Measurements from ENCODE around the gene ZFP42. TPM values are rescaled to one million over a fixed set of nuclear protein-coding genes. Genes with fewer than 3 reads are reported as not detected.
"Not testable (repeated sequence)": the region's sequence is repeated elsewhere in the genome, so short reads cannot be mapped to it uniquely, and the experiment has no call there.

ZFP42 gene
- total RNA-seq, 2 donors from 2014 or later = not detected

DNA sequence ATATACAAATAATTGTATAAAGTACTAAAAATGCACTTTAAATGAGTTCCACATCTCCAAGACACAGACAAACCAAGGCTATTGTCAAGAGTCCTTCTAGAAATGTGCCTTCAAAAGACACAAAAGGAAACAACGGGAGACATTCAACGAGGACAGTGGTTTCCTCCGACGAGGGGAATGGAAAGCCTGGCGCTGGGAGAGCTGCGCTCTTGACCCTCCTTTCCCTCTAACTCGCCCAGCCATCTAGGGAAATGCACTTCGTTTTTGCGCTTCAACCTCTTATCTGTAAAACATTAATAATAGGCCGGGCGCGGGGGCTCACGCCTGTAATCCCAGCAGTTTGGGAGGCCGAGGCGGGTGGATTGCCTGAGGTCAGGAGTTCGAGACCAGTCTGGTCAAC lies 37.0 kb downstream of the ZFP42 start:
- H3K4me3 Mint-ChIP-seq = no peak overlapping the region
- no peaks in the 10 kb centered on the region for H3K4me1 Mint-ChIP-seq (ENCODE audit: low read depth in 2 of 2)
- DNase-seq (ENCODE audit: low spot score) = no peak
- no peak overlapping the region for H3K27ac Mint-ChIP-seq
- peaks cover 13% of the 10 kb centered on the region for H3K9me3 Mint-ChIP-seq
- ATAC-seq = no peak
- peaks cover 13% of the 10 kb centered on the region for H3K36me3 Mint-ChIP-seq
- H3K27me3 Mint-ChIP-seq = no peaks in the 10 kb centered on the region

DNA sequence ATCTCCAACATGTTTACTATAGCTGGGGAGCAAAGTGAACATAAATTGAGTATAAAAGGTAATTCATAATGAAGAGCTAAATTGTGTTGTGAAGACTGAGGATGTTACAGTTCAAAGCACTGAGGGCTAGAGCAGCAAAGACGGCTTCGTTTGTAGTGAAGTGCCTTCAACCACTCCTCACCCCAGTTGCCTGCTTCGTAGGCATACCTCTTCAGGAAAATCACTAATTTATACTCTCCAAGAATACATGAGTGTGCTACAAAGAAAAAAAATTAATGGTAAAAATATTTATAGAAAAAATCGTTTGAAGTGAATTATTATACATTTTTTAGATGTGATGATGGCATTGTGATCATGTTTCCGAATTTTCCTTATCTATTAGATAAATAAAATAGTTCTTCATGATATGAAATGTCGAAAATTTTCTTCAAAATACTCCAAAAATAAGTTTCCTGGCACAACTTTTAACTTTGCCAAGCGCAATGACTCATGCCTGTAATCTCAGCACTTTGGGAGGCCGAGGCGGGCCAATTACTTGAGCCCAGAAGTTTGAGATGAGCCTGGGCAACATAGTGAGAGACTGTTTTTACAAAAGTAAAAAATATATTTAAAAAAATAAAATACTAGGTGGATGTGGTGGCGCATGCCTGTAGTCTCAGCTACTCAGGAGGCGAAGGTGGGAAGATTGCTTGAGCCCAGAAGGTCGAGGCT lies 41.6 kb downstream of the ZFP42 start:
- ATAC-seq (no peak), DNase-seq (ENCODE audit: low spot score) (no peak)
- H3K4me3 Mint-ChIP-seq = no peak overlapping the region
- no peaks in the 10 kb centered on the region for H3K4me1 Mint-ChIP-seq (ENCODE audit: low read depth in 2 of 2)
- peaks cover 6% of the 10 kb centered on the region for H3K36me3 Mint-ChIP-seq
- H3K9me3 Mint-ChIP-seq = peaks cover 4% of the 10 kb centered on the region
- H3K27me3 Mint-ChIP-seq = no peaks in the 10 kb centered on the region
- H3K27ac Mint-ChIP-seq = no peak overlapping the region

- Mint-ChIP-seq H3K27ac (no peak overlapping the region), H3K4me3 (no peak overlapping the region), H3K36me3 (peaks cover 6% of the 10 kb centered on the region), H3K27me3 (no peaks in the 10 kb centered on the region), H3K4me1 (ENCODE audit: low read depth in 2 of 2) (no peaks in the 10 kb centered on the region), H3K9me3 (peaks cover 7% of the 10 kb centered on the region)
- DNase-seq (ENCODE audit: low spot score) (no peak), ATAC-seq (no peak)
Observed at GRCh38 chr4:188041721-188042120, 46.1 kb downstream of the ZFP42 start.

GRCh38 chr4:188042191-188042590 lies 46.6 kb downstream of the ZFP42 start:
- H3K4me1 Mint-ChIP-seq (ENCODE audit: low read depth in 2 of 2) = no peaks in the 10 kb centered on the region
- ATAC-seq = no peak
- no peak overlapping the region for H3K27ac Mint-ChIP-seq
- no peak overlapping the region for H3K4me3 Mint-ChIP-seq
- H3K36me3 Mint-ChIP-seq = peaks cover 6% of the 10 kb centered on the region
- H3K9me3 Mint-ChIP-seq = peaks cover 7% of the 10 kb centered on the region
- no peaks in the 10 kb centered on the region for H3K27me3 Mint-ChIP-seq
- DNase-seq (ENCODE audit: low spot score) = no peak

GRCh38 chr4:188043154-188043553 lies 47.6 kb downstream of the ZFP42 start:
- H3K27ac Mint-ChIP-seq = no peak overlapping the region
- ATAC-seq (no peak), DNase-seq (ENCODE audit: low spot score) (no peak)
- peaks cover 7% of the 10 kb centered on the region for H3K9me3 Mint-ChIP-seq
- H3K36me3 Mint-ChIP-seq = peaks cover 6% of the 10 kb centered on the region
- no peak overlapping the region for H3K4me3 Mint-ChIP-seq
- H3K27me3 Mint-ChIP-seq = no peaks in the 10 kb centered on the region
- H3K4me1 Mint-ChIP-seq (ENCODE audit: low read depth in 2 of 2) = no peaks in the 10 kb centered on the region

DNA sequence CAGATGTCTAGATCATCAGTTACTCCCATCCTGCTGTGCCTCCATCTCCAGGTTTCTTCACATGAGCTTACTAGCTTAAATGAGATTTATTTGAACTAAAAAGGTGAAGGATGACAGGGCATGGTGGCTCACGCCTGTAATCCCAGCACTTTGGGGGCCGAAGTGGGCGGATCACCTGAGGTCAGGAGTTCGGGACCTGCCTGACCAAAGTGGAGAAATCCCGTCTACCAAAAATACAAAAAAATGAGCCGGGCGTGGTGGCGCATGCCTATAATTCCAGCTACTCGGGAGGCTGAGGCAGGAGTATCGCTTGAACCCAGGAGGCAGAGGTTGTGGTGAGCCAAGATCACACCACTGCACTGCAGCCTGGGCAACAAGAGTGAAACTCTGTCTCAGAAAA lies 49.9 kb downstream of the ZFP42 start:
- not testable (repeated sequence) for H3K4me1 Mint-ChIP-seq (ENCODE audit: low read depth in 2 of 2); H3K4me3 Mint-ChIP-seq; ATAC-seq; H3K9me3 Mint-ChIP-seq; H3K36me3 Mint-ChIP-seq; DNase-seq (ENCODE audit: low spot score); H3K27ac Mint-ChIP-seq; H3K27me3 Mint-ChIP-seq

DNA sequence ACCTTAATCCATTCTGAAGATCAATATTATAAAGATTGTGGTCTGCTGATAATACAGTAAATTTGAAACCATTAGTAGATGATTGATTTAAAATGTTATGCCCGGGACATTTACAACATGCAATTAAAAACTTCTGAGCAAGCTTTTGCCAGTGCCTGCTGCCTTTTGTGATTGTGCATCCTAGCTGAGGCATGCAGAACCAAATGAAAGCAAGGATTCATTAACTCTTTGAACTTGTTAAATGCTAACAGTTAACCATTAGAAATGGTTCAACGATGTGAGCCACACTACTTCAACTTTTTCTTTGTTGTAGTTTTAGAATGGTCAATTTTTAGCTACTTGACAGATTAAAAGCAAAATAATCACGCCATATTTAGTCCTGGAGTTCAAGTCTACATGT lies 51.1 kb downstream of the ZFP42 start:
- no peaks in the 10 kb centered on the region for H3K27me3 Mint-ChIP-seq
- ATAC-seq (no peak), DNase-seq (ENCODE audit: low spot score) (no peak)
- H3K9me3 Mint-ChIP-seq = peaks cover 3% of the 10 kb centered on the region
- no peaks in the 10 kb centered on the region for H3K36me3 Mint-ChIP-seq
- no peak overlapping the region for H3K27ac Mint-ChIP-seq
- no peaks in the 10 kb centered on the region for H3K4me1 Mint-ChIP-seq (ENCODE audit: low read depth in 2 of 2)
- no peak overlapping the region for H3K4me3 Mint-ChIP-seq

DNA sequence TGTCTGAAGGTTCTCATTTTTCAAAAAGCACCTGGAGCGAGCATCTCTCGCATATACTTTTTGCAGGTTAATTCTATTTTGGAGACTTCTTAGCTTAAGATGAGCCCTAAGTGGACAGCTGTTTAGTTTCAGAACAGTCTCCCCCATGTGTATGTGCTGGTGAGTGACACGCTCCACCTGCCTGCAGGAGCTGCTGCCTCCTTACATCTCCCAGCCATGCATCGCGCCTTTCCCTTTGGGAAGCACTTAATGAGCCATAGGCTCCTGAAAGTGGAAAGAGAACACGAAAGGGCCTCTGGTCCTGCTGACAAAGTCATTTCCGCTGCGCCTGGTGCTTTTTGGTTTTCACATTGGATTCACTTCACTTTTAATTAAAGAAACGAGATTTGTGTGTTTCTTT lies 57.7 kb downstream of the ZFP42 start:
- H3K4me1 Mint-ChIP-seq (ENCODE audit: low read depth in 2 of 2) = no peaks in the 10 kb centered on the region
- no peak overlapping the region for H3K27ac Mint-ChIP-seq
- no peaks in the 10 kb centered on the region for H3K27me3 Mint-ChIP-seq
- H3K4me3 Mint-ChIP-seq = no peak overlapping the region
- H3K9me3 Mint-ChIP-seq = peaks cover 17% of the 10 kb centered on the region
- DNase-seq (ENCODE audit: low spot score) = no peak
- peaks cover 7% of the 10 kb centered on the region for H3K36me3 Mint-ChIP-seq
- ATAC-seq = no peak

Other genes starting within 250 kb of the ZFP42 start
- not detected for gene TRIML2, start 113.8 kb downstream of the ZFP42 start, total RNA-seq
- not detected for gene TRIML1, start 143.7 kb downstream of the ZFP42 start, total RNA-seq

Measured in natural killer cell treated with Interleukin-12 subunit alpha and Interleukin-12 subunit beta and Interleukin-15 and Interleukin-18, amount 100 ng/mL, for 72 hours (primary cell).